Trophoblast cell (in vitro differentiated cells and primary cell): Measurements from ENCODE around the gene OR51V1.

Experiments
- DNase-seq, 2 donors: peaks; one replicate each; pipeline ENCODE4 v3.0.0-alpha.2; 2016
- H2AFZ ChIP-seq: 2 replicates; pipeline ENCODE4 v1.6.1; 2013; ENCODE audit warnings: low read length, moderate library complexity, mild to moderate bottlenecking; ENCODE audit not compliant: insufficient read depth, poor library complexity
- H2AK5ac ChIP-seq: 2 replicates; pipeline ENCODE4 v1.6.1; 2013; ENCODE audit warnings: mild to moderate bottlenecking, low read length
- H2BK120ac ChIP-seq: 2 replicates; pipeline ENCODE4 v1.6.1; 2013; ENCODE audit warnings: low read length, mild to moderate bottlenecking, moderate library complexity; ENCODE audit not compliant: insufficient read depth, poor library complexity
- H2BK12ac ChIP-seq: 2 replicates; pipeline ENCODE4 v1.6.1; 2013; ENCODE audit warnings: mild to moderate bottlenecking, low read length, moderate library complexity
- H2BK5ac ChIP-seq: 2 replicates; pipeline ENCODE4 v1.6.1; 2013; ENCODE audit warnings: low read length, low read depth, moderate library complexity, mild to moderate bottlenecking; ENCODE audit not compliant: poor library complexity
- H3K14ac ChIP-seq: 2 replicates; pipeline ENCODE4 v1.6.1; 2013; ENCODE audit warnings: mild to moderate bottlenecking, low read length
- H3K18ac ChIP-seq: 2 replicates; pipeline ENCODE4 v1.6.1; 2013; ENCODE audit warnings: mild to moderate bottlenecking, low read length
- H3K23ac ChIP-seq: 2 replicates; pipeline ENCODE4 v1.6.1; 2013; ENCODE audit warnings: low read length
- H3K27ac ChIP-seq: 2 replicates; pipeline ENCODE4 v1.5.1; 2013; ENCODE audit warnings: low read depth, mild to moderate bottlenecking, inconsistent platforms, low read length, moderate library complexity
- H3K27me3 ChIP-seq: 2 replicates; pipeline ENCODE4 v1.6.1; 2013; ENCODE audit warnings: inconsistent platforms, mild to moderate bottlenecking, low read length, moderate library complexity; ENCODE audit not compliant: insufficient read depth
- H3K36me3 ChIP-seq, 2 experiments: 1 replicate in 1 of 2; 2 replicates in 1 of 2; pipeline ENCODE4 v1.6.1; 2013; ENCODE audit warnings: low read length in 2 of 2, mild to moderate bottlenecking in 2 of 2, moderate library complexity in 1 of 2; ENCODE audit not compliant: insufficient read depth in 2 of 2, control insufficient read depth in 1 of 2
- H3K4ac ChIP-seq: 2 replicates; pipeline ENCODE4 v1.6.1; 2013; ENCODE audit warnings: low read depth, mild to moderate bottlenecking, low read length, moderate library complexity
- H3K4me1 ChIP-seq, 2 experiments: 1 replicate in 1 of 2; 2 replicates in 1 of 2; pipeline ENCODE4 v1.6.1; 2013; ENCODE audit warnings: low read length in 2 of 2, mild to moderate bottlenecking in 2 of 2, moderate library complexity in 1 of 2; ENCODE audit not compliant: insufficient read depth in 2 of 2, control insufficient read depth in 1 of 2
- H3K4me2 ChIP-seq: 2 replicates; pipeline ENCODE4 v1.6.1; 2013; ENCODE audit warnings: inconsistent platforms, mild to moderate bottlenecking, low read length, moderate library complexity
- H3K4me3 ChIP-seq: 2 replicates; pipeline ENCODE4 v1.5.1; 2013; ENCODE audit warnings: mild to moderate bottlenecking, low read depth, low read length, inconsistent platforms
- H3K79me1 ChIP-seq: one replicate; pipeline ENCODE4 v1.6.1; 2013; ENCODE audit warnings: low read length
- H3K79me2 ChIP-seq: 2 replicates; pipeline ENCODE4 v1.6.1; 2013; ENCODE audit warnings: low read length, mild to moderate bottlenecking; ENCODE audit not compliant: control insufficient read depth, insufficient read depth, poor library complexity
- H3K9ac ChIP-seq: 2 replicates; pipeline ENCODE4 v1.6.1; 2013; ENCODE audit warnings: mild to moderate bottlenecking, low read length
- H3K9me3 ChIP-seq: 2 replicates; pipeline ENCODE4 v1.6.1; 2013; ENCODE audit warnings: low read depth, mild to moderate bottlenecking, control low read depth, inconsistent platforms, low read length; ENCODE audit not compliant: insufficient read depth
- H4K12ac ChIP-seq: 2 replicates; pipeline ENCODE4 v1.6.1; 2013; ENCODE audit warnings: low read depth, mild to moderate bottlenecking, low read length, moderate library complexity
- H4K8ac ChIP-seq: 2 replicates; pipeline ENCODE4 v1.6.1; 2013; ENCODE audit warnings: low read depth, mild to moderate bottlenecking, low read length, moderate library complexity
- H4K91ac ChIP-seq: one replicate; pipeline ENCODE4 v1.6.1; 2013; ENCODE audit warnings: low read depth, mild to moderate bottlenecking, low read length, moderate library complexity
- WGBS: extraction: QIAGEN DNeasy Blood & Tissue Kit; methylation state at CpG from one replicate; pipeline ENCODE4 v1.1.7; 2013; ENCODE audit warnings: missing lambda C conversion rate; ENCODE audit not compliant: insufficient read length, insufficient coverage; ENCODE audit errors: extremely low coverage; 5-methylcytosine and 5-hydroxymethylcytosine counted together

Gene OR51V1

GRCh38 chr11:5203366-5203765 is 2.9 kb upstream of the OR51V1 start:
- no peak overlapping the region for H4K12ac ChIP-seq
- H3K4me1 ChIP-seq: no peaks in the 10 kb centered on the region
- no peak overlapping the region for H4K91ac ChIP-seq
- H3K79me1 ChIP-seq: no peaks in the 10 kb centered on the region
- H3K36me3 ChIP-seq: no peaks in the 10 kb centered on the region
- H3K4me2 ChIP-seq: no peak overlapping the region
- no peak overlapping the region for H3K9ac ChIP-seq
- no peak overlapping the region for H2BK12ac ChIP-seq
- no peak overlapping the region for H2AFZ ChIP-seq
- H3K4me3 ChIP-seq: no peak overlapping the region
- H2AK5ac ChIP-seq: no peak overlapping the region
- H3K14ac ChIP-seq: no peak overlapping the region
- H3K18ac ChIP-seq: no peak overlapping the region
- H3K9me3 ChIP-seq: no peaks in the 10 kb centered on the region
- WGBS: no CpG with 5 or more reads among the region's 2 CpGs
- H3K27ac ChIP-seq: no peak overlapping the region
- no peaks in the 10 kb centered on the region for H3K79me2 ChIP-seq
- H3K27me3 ChIP-seq: no peaks in the 10 kb centered on the region
- no peak overlapping the region for H3K23ac ChIP-seq
- H3K4ac ChIP-seq: no peak overlapping the region
- H4K8ac ChIP-seq: no peak overlapping the region
- H2BK120ac ChIP-seq: no peak overlapping the region
- no peak for DNase-seq
- H2BK5ac ChIP-seq: no peak overlapping the region

GRCh38 chr11:5198285-5198684 is 2.2 kb downstream of the OR51V1 start:
- Histone ChIP-seq H3K14ac (no peak overlapping the region), H4K91ac (no peak overlapping the region), H3K27ac (no peak overlapping the region), H2AK5ac (no peak overlapping the region), H3K4me2 (no peak overlapping the region), H3K9me3 (no peaks in the 10 kb centered on the region), H4K8ac (no peak overlapping the region), H3K4me3 (no peak overlapping the region), H2BK120ac (no peak overlapping the region), H3K9ac (no peak overlapping the region), H2BK12ac (no peak overlapping the region), H3K4ac (no peak overlapping the region), H3K18ac (no peak overlapping the region), H3K23ac (no peak overlapping the region), H2BK5ac (no peak overlapping the region), H3K79me1 (no peaks in the 10 kb centered on the region), H3K36me3 (no peaks in the 10 kb centered on the region), H3K4me1 (no peaks in the 10 kb centered on the region), H3K79me2 (no peaks in the 10 kb centered on the region), H3K27me3 (no peaks in the 10 kb centered on the region), H4K12ac (no peak overlapping the region), H2AFZ (no peak overlapping the region)
- no peak for DNase-seq

GRCh38 chr11:5197536-5197935 is 2.9 kb downstream of the OR51V1 start:
- Histone ChIP-seq H3K4me1 (no peaks in the 10 kb centered on the region), H4K8ac (no peak overlapping the region), H3K18ac (no peak overlapping the region), H2BK12ac (no peak overlapping the region), H4K91ac (no peak overlapping the region), H2AK5ac (no peak overlapping the region), H3K79me1 (no peaks in the 10 kb centered on the region), H3K27ac (no peak overlapping the region), H3K36me3 (no peaks in the 10 kb centered on the region), H3K9me3 (no peaks in the 10 kb centered on the region), H3K79me2 (no peaks in the 10 kb centered on the region), H3K27me3 (no peaks in the 10 kb centered on the region), H3K4me3 (no peak overlapping the region), H3K14ac (no peak overlapping the region), H2AFZ (no peak overlapping the region), H2BK120ac (no peak overlapping the region), H4K12ac (no peak overlapping the region), H3K9ac (no peak overlapping the region), H3K23ac (no peak overlapping the region), H2BK5ac (no peak overlapping the region), H3K4ac (no peak overlapping the region), H3K4me2 (no peak overlapping the region)
- WGBS: no CpG with 5 or more reads among the region's 3 CpGs
- DNase-seq: peak in 1 of 2 donors; percentile 15

GRCh38 chr11:5196731-5197130 is 3.8 kb downstream of the OR51V1 start:
- Histone ChIP-seq H3K4ac (no peak overlapping the region), H3K23ac (no peak overlapping the region), H3K9me3 (no peaks in the 10 kb centered on the region), H3K18ac (no peak overlapping the region), H3K79me1 (no peaks in the 10 kb centered on the region), H4K91ac (no peak overlapping the region), H2BK12ac (no peak overlapping the region), H3K4me3 (no peak overlapping the region), H3K27me3 (no peaks in the 10 kb centered on the region), H3K4me1 (no peaks in the 10 kb centered on the region), H3K9ac (no peak overlapping the region), H2BK120ac (no peak overlapping the region), H4K12ac (no peak overlapping the region), H2AK5ac (no peak overlapping the region), H3K36me3 (no peaks in the 10 kb centered on the region), H2BK5ac (no peak overlapping the region), H3K14ac (no peak overlapping the region), H2AFZ (no peak overlapping the region), H3K4me2 (no peak overlapping the region), H4K8ac (no peak overlapping the region), H3K79me2 (no peaks in the 10 kb centered on the region), H3K27ac (no peak overlapping the region)
- DNase-seq: no peak
- WGBS: no CpG with 5 or more reads among the region's 3 CpGs
